GM12878 (cell line): ENCODE data around the gene SENP3. TPM values are rescaled to one million over a fixed set of nuclear protein-coding genes. Genes with fewer than 3 reads are reported as not detected.
A peak's percentile ranks its signal among the peaks of the same experiment; 100 is the strongest.

ENCODE experiments used
- ATAC-seq: fragments of 200-7000 bp; cut with Tn5 transposase; 3 replicates; pipeline ENCODE4 v1.9.1; 2020; ENCODE audit warnings: mild to moderate bottlenecking, moderate library complexity
- BruUV-seq: library from RNA; stranded (reverse); fragments of 400-500 nt; replicated peaks from 2 replicates; lab custom pipeline; 2021; lab: Mats Ljungman, UMichigan
- CTCF ChIA-PET: fragments of 300-600 bp; sonication (Branson Sonifier 250); formaldehyde crosslinking; extraction: SDS; loops from one replicate; lab custom pipeline; 2021; ENCODE audit warnings: inconsistent platforms; lab: Yijun Ruan, JAX
- POLR2A ChIA-PET: fragments of 350-600 bp; formaldehyde crosslinking; extraction: SDS; loops from one replicate; lab custom pipeline; 2021; ENCODE audit warnings: inconsistent platforms; lab: Charles Lee
- RAD21 ChIA-PET: fragments of 300-600 bp; sonication (Branson Sonifier 250); formaldehyde crosslinking; loops from one replicate; lab custom pipeline; 2023; ENCODE audit warnings: antibody characterized with exemption; ENCODE audit not compliant: unreplicated experiment; lab: Charles Lee
- SMC1A ChIA-PET: fragments of 300-600 bp; sonication (Branson Sonifier 250); formaldehyde crosslinking; loops from one replicate; lab custom pipeline; 2023; ENCODE audit not compliant: unreplicated experiment, uncharacterized antibody; lab: Charles Lee
- DNase-seq: peaks from one replicate; pipeline ENCODE4 v3.0.0-alpha.2; 2011; ENCODE audit warnings: low read depth, low spot score
- FAIRE-seq: peaks from 3 replicates; lab custom pipeline; 2011; peaks lifted over from hg19 to GRCh38; lab: Jason Lieb, UNC
- H2AFZ ChIP-seq: 2 replicates; pipeline ENCODE4 v1.6.0; 2011; ENCODE audit warnings: low read depth, low read length, control low read depth; ENCODE audit not compliant: control insufficient read depth
- H3K27ac ChIP-seq: 2 replicates; pipeline ENCODE4 v1.5.1; 2011; ENCODE audit warnings: control low read depth; ENCODE audit not compliant: control insufficient read depth, insufficient read depth
- H3K27me3 ChIP-seq, 2 experiments: replicated peaks in 1 of 2; 2 replicates each; pipeline versions ENCODE4 v1.6.0 to v1.6.1; 2011; ENCODE audit warnings: low read length in 1 of 2; ENCODE audit not compliant: control insufficient read depth in 2 of 2, insufficient read depth in 2 of 2
- H3K36me3 ChIP-seq, 2 experiments: 2 replicates each; pipeline ENCODE4 v1.5.1; 2011; ENCODE audit warnings: low read length in 1 of 2; ENCODE audit not compliant: control insufficient read depth in 2 of 2, insufficient read depth in 2 of 2
- H3K4me1 ChIP-seq: 2 replicates; pipeline ENCODE4 v1.6.1; 2011; ENCODE audit warnings: mild to moderate bottlenecking, low read length, moderate library complexity, mixed read lengths; ENCODE audit not compliant: control insufficient read depth, insufficient read depth
- H3K4me2 ChIP-seq: 2 replicates; pipeline ENCODE4 v1.6.0; 2011; ENCODE audit warnings: control low read depth; ENCODE audit not compliant: control insufficient read depth, insufficient read depth
- H3K4me3 ChIP-seq: fragments of 200-600 bp; sonication (generic); 2 replicates; pipeline ENCODE4 v1.5.1; 2016
- H3K79me2 ChIP-seq: 2 replicates; pipeline ENCODE4 v1.6.0; 2011; ENCODE audit warnings: low read length; ENCODE audit not compliant: control insufficient read depth, insufficient read depth
- H3K9ac ChIP-seq: 2 replicates; pipeline ENCODE4 v1.8.0; 2011; ENCODE audit warnings: low read length, control low read depth, mixed read lengths; ENCODE audit not compliant: control insufficient read depth, insufficient read depth
- H3K9me3 ChIP-seq: replicated peaks from 3 replicates; pipeline ENCODE4 v1.5.1; 2011; ENCODE audit warnings: mild to moderate bottlenecking, low read length; ENCODE audit not compliant: control insufficient read depth, insufficient read depth
- H4K20me1 ChIP-seq: 2 replicates; pipeline ENCODE4 v1.6.0; 2011; ENCODE audit not compliant: control insufficient read depth, insufficient read depth
- ATF7 ChIP-seq: fragments of 450-650 bp; IDR thresholded peaks from 2 replicates; pipeline ENCODE4 v1.6.1; 2016; ENCODE audit warnings: low read depth, mild to moderate bottlenecking
- CREM ChIP-seq: IDR thresholded peaks from 2 replicates; pipeline ENCODE4 v1.6.1; 2014; ENCODE audit warnings: antibody characterized with exemption, low read depth
- EGR1 ChIP-seq, 2 experiments: IDR thresholded peaks; 1 replicate in 1 of 2; 2 replicates in 1 of 2; pipeline ENCODE4 v1.6.1; 2011 to 2012; ENCODE audit warnings: low read depth in 2 of 2, low read length in 2 of 2, borderline replicate concordance in 1 of 2, mild to moderate bottlenecking in 1 of 2, moderate library complexity in 1 of 2
- GATAD2B ChIP-seq: fragments of 450-650 bp; conservative IDR thresholded peaks from 2 replicates; pipeline ENCODE4 v1.6.1; 2017; ENCODE audit warnings: low read depth, mild to moderate bottlenecking, moderate library complexity
- HDAC2 ChIP-seq: fragments of 200-600 bp; sonication (generic); IDR thresholded peaks from 2 replicates; pipeline ENCODE4 v1.6.1; 2017
- MEF2B ChIP-seq: fragments of 450-650 bp; IDR thresholded peaks from 2 replicates; pipeline ENCODE4 v1.6.1; 2018; ENCODE audit warnings: mild to moderate bottlenecking, moderate library complexity; ENCODE audit not compliant: partially characterized antibody, poor library complexity, severe bottlenecking
- MLLT1 ChIP-seq: fragments of 450-650 bp; IDR thresholded peaks from 2 replicates; pipeline ENCODE4 v1.6.1; 2016; ENCODE audit warnings: mild to moderate bottlenecking
- NFYB ChIP-seq: IDR thresholded peaks from 2 replicates; pipeline ENCODE4 v1.6.1; 2011; ENCODE audit warnings: low read depth, mild to moderate bottlenecking, low read length, improper control_type of control experiment, moderate library complexity; ENCODE audit not compliant: insufficient read depth
- PAX5 ChIP-seq: IDR thresholded peaks from 2 replicates; pipeline ENCODE4 v1.6.1; 2011; ENCODE audit warnings: low read depth, low read length, borderline replicate concordance
- RFX5 ChIP-seq: IDR thresholded peaks from 2 replicates; pipeline ENCODE4 v1.6.1; 2011; ENCODE audit warnings: low read depth, low read length, improper control_type of control experiment
- SIN3A ChIP-seq: IDR thresholded peaks from 2 replicates; pipeline ENCODE4 v1.6.1; 2012; ENCODE audit warnings: low read depth, low read length, improper control_type of control experiment
- SP1 ChIP-seq: IDR thresholded peaks from one replicate; pipeline ENCODE4 v1.6.1; 2011; ENCODE audit warnings: low read depth, low read length
- ZBED1 ChIP-seq: IDR thresholded peaks from 2 replicates; pipeline ENCODE4 v1.6.1; 2016; ENCODE audit warnings: borderline replicate concordance
- ZNF217 ChIP-seq: fragments of 450-650 bp; IDR thresholded peaks from 2 replicates; pipeline ENCODE4 v1.6.1; 2017; ENCODE audit warnings: antibody characterized with exemption, mild to moderate bottlenecking
- ZNF622 ChIP-seq: fragments of 450-650 bp; IDR thresholded peaks from 2 replicates; pipeline ENCODE4 v1.6.1; 2017; ENCODE audit warnings: mild to moderate bottlenecking, inconsistent platforms
- WGBS: methylation state at CpG from one replicate; pipeline ENCODE4 v1.1.6; 2016; ENCODE audit warnings: low lambda C conversion rate; ENCODE audit not compliant: insufficient replicate concordance, insufficient coverage; ENCODE audit errors: missing lambda C conversion rate; 5-methylcytosine and 5-hydroxymethylcytosine counted together
- in situ Hi-C: fragments of 300-500 bp; cut with MboI; formaldehyde crosslinking; loops from 9 replicates; pipeline ENCODE4 v1.14.3; 2018; ENCODE audit warnings: mixed read lengths
- intact Hi-C: fragments of 100-400 bp; cut with micrococcal nuclease; formaldehyde crosslinking; loops from one replicate; pipeline ENCODE4 v1.14.2; 2022; ENCODE audit not compliant: unreplicated experiment
- polyA plus RNA-seq, 11 experiments: library from polyadenylated mRNA; depleted of rRNA in 4 of 11; unstranded in 6 of 11; stranded (reverse) in 5 of 11; fragments of >200 nt; fragmentation: Nextera tagmentation in 4 of 11; fragmentation: Illumina TruSeq in 1 of 11; extraction: Ambion mirVana in 4 of 11; extraction: Trizol in 1 of 11; gene quantifications; 1 replicate in 1 of 11; 2 replicates in 10 of 11; pipeline versions ENCODE4 v1.2.1 to v1.2.3, GENCODE V29; 2011 to 2016; ENCODE audit warnings: inconsistent platforms in 2 of 11, missing spikeins in 2 of 11, low read depth in 1 of 11
- total RNA-seq, 4 experiments: library from RNA; depleted of rRNA in 3 of 4; stranded (reverse); fragments of >200 nt in 3 of 4; fragmentation: Illumina TruSeq in 1 of 4; extraction: Trizol in 1 of 4; gene quantifications; 2 replicates each; pipeline versions ENCODE4 v1.2.1 to v1.2.3, GENCODE V29; 2013 to 2021
- TF ChIP-seq, protein P1 (sequence below): fragments of 450-650 bp; IDR thresholded peaks from 2 replicates; pipeline ENCODE4 v1.6.1; 2016; ENCODE audit warnings: mild to moderate bottlenecking
- TF ChIP-seq, protein P2 (sequence below): fragments of 450-650 bp; formaldehyde crosslinking; IDR thresholded peaks from 2 replicates; pipeline ENCODE4 v1.5.0; 2022; ENCODE audit warnings: mild to moderate bottlenecking, missing genetic modification characterization

Gene SENP3
- total and polyA plus RNA-seq, 10 of the 15 experiments (the other 5 are each of a cell fraction or from before 2014, with no cell fraction given) = 1.8 to 113 (median 72.3) TPM

DNA sequence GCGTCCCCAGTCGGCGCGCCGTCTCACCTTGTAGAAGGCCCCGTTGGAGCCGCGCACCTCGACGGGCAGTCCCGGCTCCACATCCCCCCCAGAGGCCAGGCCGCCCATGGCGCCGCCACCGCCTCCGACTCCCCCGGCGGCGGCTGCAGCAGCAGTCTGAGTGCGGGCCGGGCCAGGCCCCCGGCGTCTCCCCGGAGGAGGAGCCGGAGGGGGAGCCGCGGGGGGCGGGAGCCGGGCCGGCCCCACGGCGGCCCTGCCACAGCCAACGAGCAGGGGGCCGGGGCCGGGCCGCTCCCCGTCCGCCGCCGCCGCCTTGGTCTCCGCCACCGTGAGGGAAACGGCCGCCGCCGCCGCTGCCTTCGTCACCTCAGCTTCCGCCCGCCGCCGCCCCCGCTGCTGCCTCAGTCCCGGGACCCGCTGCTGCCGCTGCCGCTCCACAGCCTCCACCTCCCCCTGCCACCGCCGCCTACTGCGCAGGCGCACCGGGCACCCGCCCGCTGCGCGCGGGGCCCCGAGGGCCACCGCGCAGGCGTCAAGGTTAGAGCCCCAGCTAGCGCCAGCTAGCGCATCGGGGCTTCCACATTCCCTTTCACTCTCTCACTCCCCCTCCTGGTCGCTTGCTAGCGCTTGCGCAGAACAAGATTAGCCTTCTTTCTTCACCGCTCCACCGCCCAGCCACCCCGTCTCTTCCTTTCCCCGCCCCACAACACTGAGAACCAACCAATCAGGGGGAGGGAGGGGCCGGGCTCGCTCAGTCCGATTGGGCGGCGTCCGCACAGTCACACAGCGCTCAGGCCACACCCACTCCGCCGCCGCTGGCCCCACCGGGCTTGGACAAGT is 52.9 kb downstream of the SENP3 start, which contains the start of gene FXR2:
TSS of gene FXR2 (minus strand) at position 473 of the 840 bp plus-strand sequence. CDS start at position 108, 365 bp downstream.
- in situ Hi-C loops = no loop called here
- FAIRE-seq = peak; percentile 97
- peak; percentile 27; the same call in 1 of the 2 replicates for TF ChIP-seq CREM
- TF ChIP-seq, protein P1, sequence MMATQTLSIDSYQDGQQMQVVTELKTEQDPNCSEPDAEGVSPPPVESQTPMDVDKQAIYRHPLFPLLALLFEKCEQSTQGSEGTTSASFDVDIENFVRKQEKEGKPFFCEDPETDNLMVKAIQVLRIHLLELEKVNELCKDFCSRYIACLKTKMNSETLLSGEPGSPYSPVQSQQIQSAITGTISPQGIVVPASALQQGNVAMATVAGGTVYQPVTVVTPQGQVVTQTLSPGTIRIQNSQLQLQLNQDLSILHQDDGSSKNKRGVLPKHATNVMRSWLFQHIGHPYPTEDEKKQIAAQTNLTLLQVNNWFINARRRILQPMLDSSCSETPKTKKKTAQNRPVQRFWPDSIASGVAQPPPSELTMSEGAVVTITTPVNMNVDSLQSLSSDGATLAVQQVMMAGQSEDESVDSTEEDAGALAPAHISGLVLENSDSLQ = peak; percentile 73; the same call in 1 of the 2 replicates
- no peak for TF ChIP-seq MEF2B
- TF ChIP-seq ZBED1 = no peak
- TF ChIP-seq NFYB = peak; percentile 78; the same call in 1 of the 2 replicates
- no peak; the same call in 1 of the 2 replicates for TF ChIP-seq SIN3A
- TF ChIP-seq ZNF622 = no peak
- peak in 1 of 2 experiments; percentile 84; a peak in 1 of 3 replicates for TF ChIP-seq EGR1 (IDR thresholded peaks at IDR 0.05; ENCODE audit: borderline replicate concordance in 1 of 2, low read depth in 2 of 2, low read length in 2 of 2)
- TF ChIP-seq HDAC2 = no peak
- peak; percentile 57 for TF ChIP-seq ZNF217
- peak; percentile 98 for TF ChIP-seq GATAD2B
- peak; percentile 85 for TF ChIP-seq RFX5
- TF ChIP-seq PAX5 = 0 out of 2 replicates have a peak, but pooled peaks have one; percentile 6
- TF ChIP-seq, protein P2, sequence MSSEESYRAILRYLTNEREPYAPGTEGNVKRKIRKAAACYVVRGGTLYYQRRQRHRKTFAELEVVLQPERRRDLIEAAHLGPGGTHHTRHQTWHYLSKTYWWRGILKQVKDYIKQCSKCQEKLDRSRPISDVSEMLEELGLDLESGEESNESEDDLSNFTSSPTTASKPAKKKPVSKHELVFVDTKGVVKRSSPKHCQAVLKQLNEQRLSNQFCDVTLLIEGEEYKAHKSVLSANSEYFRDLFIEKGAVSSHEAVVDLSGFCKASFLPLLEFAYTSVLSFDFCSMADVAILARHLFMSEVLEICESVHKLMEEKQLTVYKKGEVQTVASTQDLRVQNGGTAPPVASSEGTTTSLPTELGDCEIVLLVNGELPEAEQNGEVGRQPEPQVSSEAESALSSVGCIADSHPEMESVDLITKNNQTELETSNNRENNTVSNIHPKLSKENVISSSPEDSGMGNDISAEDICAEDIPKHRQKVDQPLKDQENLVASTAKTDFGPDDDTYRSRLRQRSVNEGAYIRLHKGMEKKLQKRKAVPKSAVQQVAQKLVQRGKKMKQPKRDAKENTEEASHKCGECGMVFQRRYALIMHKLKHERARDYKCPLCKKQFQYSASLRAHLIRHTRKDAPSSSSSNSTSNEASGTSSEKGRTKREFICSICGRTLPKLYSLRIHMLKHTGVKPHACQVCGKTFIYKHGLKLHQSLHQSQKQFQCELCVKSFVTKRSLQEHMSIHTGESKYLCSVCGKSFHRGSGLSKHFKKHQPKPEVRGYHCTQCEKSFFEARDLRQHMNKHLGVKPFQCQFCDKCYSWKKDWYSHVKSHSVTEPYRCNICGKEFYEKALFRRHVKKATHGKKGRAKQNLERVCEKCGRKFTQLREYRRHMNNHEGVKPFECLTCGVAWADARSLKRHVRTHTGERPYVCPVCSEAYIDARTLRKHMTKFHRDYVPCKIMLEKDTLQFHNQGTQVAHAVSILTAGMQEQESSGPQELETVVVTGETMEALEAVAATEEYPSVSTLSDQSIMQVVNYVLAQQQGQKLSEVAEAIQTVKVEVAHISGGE (CRISPR knock-in tag) = no peak
- TF ChIP-seq MLLT1 = no peak
- peak; percentile 88 for TF ChIP-seq SP1
- TF ChIP-seq ATF7 = no peak

More for the DNA sequence above, 52.9 kb downstream of the SENP3 start, which contains the start of gene FXR2:
- SMC1A ChIA-PET = interaction anchor here (1.0 to 1.2 kb wide), 2 partner anchors 12 to 71 kb away, joined by 4 to 5 read pairs; partner anchors contain the start of gene SAT2
- Histone ChIP-seq H3K9me3 (no peaks in the 10 kb centered on the region), H2AFZ (peak within 1 kb of the TSS; percentile 25), H3K27me3 (no peaks in the 10 kb centered on the region), H3K4me1 (peaks cover 4% of the 10 kb centered on the region; the same call in 1 of the 2 replicates), H3K4me3 (peak within 1 kb of the TSS; percentile 83), H3K79me2 (peaks cover 31% of the 10 kb centered on the region), H4K20me1 (no peaks in the 10 kb centered on the region; the same call in 1 of the 2 replicates), H3K36me3 (peaks cover 0 to 4% of the 10 kb centered on the region in 2 experiments; a peak in 1 of 4 replicates), H3K4me2 (peak within 1 kb of the TSS; percentile 98), H3K9ac (peak within 1 kb of the TSS; percentile 84), H3K27ac (peak within 1 kb of the TSS; percentile 81)
- peak; percentile 95 for ATAC-seq
- intact Hi-C loops = loop anchor here (5.0 kb wide), 2 partner anchors 32 to 73 kb away; partner anchors contain the start of genes MPDU1, TP53 and WRAP53
- POLR2A ChIA-PET = interaction anchor here (0.6 to 3.6 kb wide), 14 partner anchors 13 to 278 kb away, joined by 3 to 35 read pairs (median 3); partner anchors contain the start of genes ACAP1, ATP1B2, CD68 and MPDU1
- no TSS peak for BruUV-seq
- RAD21 ChIA-PET = interaction anchor here (1.1 to 2.4 kb wide), 6 partner anchors 13 to 278 kb away, joined by 3 to 21 read pairs (median 7); partner anchors contain the start of genes ACAP1, CD68, MPDU1 and SAT2
- under 1% methylated on average over 75 of the region's 93 CpGs for WGBS
- DNase-seq = peak; percentile 99
- CTCF ChIA-PET = interaction anchor here (0.6 to 2.8 kb wide), 20 partner anchors 9 to 376 kb away, joined by 3 to 22 read pairs (median 4); partner anchors contain the start of genes MPDU1, SAT2, TP53 and WRAP53
